HG02943 (cell line): Measurements from ENCODE around the gene ODF2L.
"Not testable (repeated sequence)": the region's sequence is repeated elsewhere in the genome, so short reads cannot be mapped to it uniquely, and the experiment has no call there.

Source experiments
- ATAC-seq: cut with Tn5 transposase; IDR thresholded peaks from one replicate; pipeline ENCODE4 v1.9.1; 2021; ENCODE audit warnings: mild to moderate bottlenecking, low read depth, moderate library complexity; ENCODE audit not compliant: unreplicated experiment

ODF2L gene

GRCh38 chr1:86388777-86389176, 7.3 kb downstream of the ODF2L start:
- no peak for ATAC-seq

- no peak for ATAC-seq
These were observed 8.1 kb downstream of the ODF2L start for GRCh38 chr1:86387916-86388627.

- peak; percentile 54 for ATAC-seq
These were observed 13.2 kb downstream of the ODF2L start for GRCh38 chr1:86382878-86383277.

GRCh38 chr1:86381223-86381622, 14.9 kb downstream of the ODF2L start:
- no peak for ATAC-seq

- ATAC-seq = no peak
These were observed 15.8 kb downstream of the ODF2L start for GRCh38 chr1:86380257-86380861.

- no peak for ATAC-seq
These were observed 17.3 kb downstream of the ODF2L start for GRCh38 chr1:86378813-86379212.

- ATAC-seq = no peak
These were observed 18.8 kb downstream of the ODF2L start for GRCh38 chr1:86377341-86377740.

GRCh38 chr1:86375688-86376087, 20.4 kb downstream of the ODF2L start:
- no peak for ATAC-seq

- no peak for ATAC-seq
These were observed 25.5 kb downstream of the ODF2L start for GRCh38 chr1:86370601-86371022.

GRCh38 chr1:86365896-86366295, 30.2 kb downstream of the ODF2L start:
- no peak for ATAC-seq

GRCh38 chr1:86362807-86363206, 33.3 kb downstream of the ODF2L start:
- ATAC-seq = no peak

GRCh38 chr1:86357796-86358195, 38.3 kb downstream of the ODF2L start:
- no peak for ATAC-seq

GRCh38 chr1:86356247-86356646, 39.9 kb downstream of the ODF2L start:
- ATAC-seq = no peak

- no peak for ATAC-seq
These were observed 44.0 kb downstream of the ODF2L start for GRCh38 chr1:86352086-86352485.

- ATAC-seq = not testable (repeated sequence)
These were observed 45.9 kb downstream of the ODF2L start for GRCh38 chr1:86350230-86350629.

GRCh38 chr1:86346388-86346787, 49.7 kb downstream of the ODF2L start:
- no peak for ATAC-seq

- ATAC-seq = no peak
These were observed 51.1 kb downstream of the ODF2L start for GRCh38 chr1:86345042-86345441.

GRCh38 chr1:86339906-86340305, 56.2 kb downstream of the ODF2L start:
- ATAC-seq = no peak

GRCh38 chr1:86339014-86339812, 56.9 kb downstream of the ODF2L start:
- no peak for ATAC-seq

GRCh38 chr1:86335916-86336315, 60.2 kb downstream of the ODF2L start:
- no peak for ATAC-seq

GRCh38 chr1:86325264-86325663, 70.9 kb downstream of the ODF2L start:
- no peak for ATAC-seq
